Thoracic aorta (tissue), 2 donors: ENCODE results near the gene SPON1. TPM values are rescaled to one million over a fixed set of nuclear protein-coding genes. Genes with fewer than 3 reads are reported as not detected.
"Not testable (repeated sequence)": the region's sequence is repeated elsewhere in the genome, so short reads cannot be mapped to it uniquely, and the experiment has no call there.

Source experiments
- ATAC-seq: fragments of 150-250 bp; one replicate; pipeline ENCODE4 v1.8.0; 2017; ENCODE audit warnings: low read depth; ENCODE audit not compliant: insufficient number of reproducible peaks, low FRiP score
- DNase-seq: peaks from one replicate; pipeline ENCODE4 v3.0.0-alpha.2; 2020; ENCODE audit warnings: low spot score
- H3K27ac ChIP-seq, 2 donors: fragments of 200-600 bp; sonication (generic); 1 replicate in 1 of 2; 2 replicates in 1 of 2; pipeline ENCODE4 v1.5.1; 2016; ENCODE audit warnings: mild to moderate bottlenecking in 2 of 2, moderate library complexity in 2 of 2
- H3K27me3 ChIP-seq: fragments of 200-600 bp; sonication (generic); replicated peaks from 2 replicates; pipeline ENCODE4 v1.6.0; 2016; ENCODE audit warnings: mild to moderate bottlenecking; ENCODE audit not compliant: insufficient read depth
- H3K36me3 ChIP-seq: fragments of 200-600 bp; sonication (generic); one replicate; pipeline ENCODE4 v1.5.1; 2016
- H3K4me1 ChIP-seq, 2 donors: fragments of 200-600 bp; sonication (generic); 1 replicate in 1 of 2; 2 replicates in 1 of 2; pipeline versions ENCODE4 v1.5.1 to v1.6.0; 2016; ENCODE audit warnings: low read depth in 2 of 2, mild to moderate bottlenecking in 1 of 2; ENCODE audit not compliant: control insufficient read depth in 1 of 2
- H3K4me3 ChIP-seq: fragments of 200-600 bp; sonication (generic); 2 replicates; pipeline ENCODE4 v1.5.1; 2016; ENCODE audit warnings: mild to moderate bottlenecking
- H3K9me3 ChIP-seq: fragments of 200-600 bp; sonication (generic); 2 replicates; pipeline ENCODE4 v1.5.1; 2016
- CTCF ChIP-seq: fragments of 200-600 bp; sonication (generic); IDR thresholded peaks from one replicate; pipeline ENCODE4 v1.5.1; 2019; ENCODE audit warnings: antibody characterized with exemption
- total RNA-seq, 2 donors: library from RNA; depleted of rRNA; stranded (reverse); fragments of >200 nt; gene quantifications; one replicate each; pipeline versions ENCODE4 v1.1.0 to v1.2.3, GENCODE V29; 2016

SPON1 gene
- total RNA-seq, 2 donors from 2014 or later = 20.6 to 48.5 TPM

GRCh38 chr11:14089690-14090462 lies 127.4 kb downstream of the SPON1 start:
- Histone ChIP-seq H3K36me3 (no peaks in the 10 kb centered on the region), H3K27me3 (no peaks in the 10 kb centered on the region), H3K9me3 (no peaks in the 10 kb centered on the region), H3K4me3 (peak overlapping the region; percentile 5), H3K27ac (no peak overlapping the region), H3K4me1 (peaks cover 0 to 7% of the 10 kb centered on the region in 2 donors)
- ATAC-seq (no peak), DNase-seq (no peak)
- no peak for TF ChIP-seq CTCF

- not testable (repeated sequence) for H3K27ac ChIP-seq, H3K36me3 ChIP-seq, ATAC-seq, H3K4me3 ChIP-seq, H3K4me1 ChIP-seq, H3K27me3 ChIP-seq, DNase-seq, H3K9me3 ChIP-seq
Measured at GRCh38 chr11:14090631-14091030, 128.1 kb downstream of the SPON1 start.

GRCh38 chr11:14093065-14093464 lies 130.5 kb downstream of the SPON1 start:
- DNase-seq (no peak), ATAC-seq (no peak)
- Histone ChIP-seq H3K27me3 (no peaks in the 10 kb centered on the region), H3K27ac (no peak overlapping the region), H3K4me3 (no peak overlapping the region), H3K9me3 (no peaks in the 10 kb centered on the region), H3K36me3 (no peaks in the 10 kb centered on the region), H3K4me1 (peaks cover 0 to 7% of the 10 kb centered on the region in 2 donors)
- TF ChIP-seq CTCF = no peak

GRCh38 chr11:14094481-14095037 lies 132.0 kb downstream of the SPON1 start:
- ATAC-seq = no peak

GRCh38 chr11:14095882-14096281 lies 133.4 kb downstream of the SPON1 start:
- Histone ChIP-seq H3K27ac (no peak overlapping the region), H3K4me3 (no peak overlapping the region), H3K36me3 (no peaks in the 10 kb centered on the region), H3K9me3 (no peaks in the 10 kb centered on the region), H3K27me3 (no peaks in the 10 kb centered on the region), H3K4me1 (no peaks in the 10 kb centered on the region)
- no peak for ATAC-seq
- TF ChIP-seq CTCF = no peak
- no peak for DNase-seq

More at GRCh38 chr11:14094481-14095037, 132.0 kb downstream of the SPON1 start:
- no peak for DNase-seq
- peaks cover 0 to 4% of the 10 kb centered on the region in 2 donors for H3K4me1 ChIP-seq
- no peaks in the 10 kb centered on the region for H3K27me3 ChIP-seq
- no peak for TF ChIP-seq CTCF
- no peaks in the 10 kb centered on the region for H3K9me3 ChIP-seq
- H3K27ac ChIP-seq = no peak overlapping the region
- H3K36me3 ChIP-seq = no peaks in the 10 kb centered on the region
- H3K4me3 ChIP-seq = no peak overlapping the region
